ENCODE data around the gene TCOF1. TPM values are rescaled to one million over a fixed set of nuclear protein-coding genes. Genes with fewer than 3 reads are reported as not detected.
A peak's percentile ranks its signal among the peaks of the same experiment; 100 is the strongest.

TCOF1 gene
- total RNA-seq, 4 donors from 2014 or later: 27.4 to 46.0 (median 36.3) TPM

- 87% methylated on average over 2 of the region's 2 CpGs for whole genome bisulfite sequencing
- TF ChIP-seq EP300 (IDR thresholded peaks at IDR 0.05) (no peak), POLR2A (IDR thresholded peaks at IDR 0.05; ENCODE audit: low read depth) (no peak), POLR2AphosphoS5 (IDR thresholded peaks at IDR 0.05) (no peak), CTCF (IDR thresholded peaks at IDR 0.05) (no peak)
- DNase-seq (ENCODE audit: extremely low spot score): no peak
- peaks cover 0 to 12% (median 4%) of the 10 kb centered on the region in 4 donors for H3K36me3 ChIP-seq
- intact Hi-C loops (cut with DNase I): loop anchor here (10.0 kb wide), 1 partner anchor 111 kb away; no protein-coding TSS in a partner anchor
- peaks cover 0 to 5% (median 0%) of the 10 kb centered on the region in 4 donors for H3K27me3 ChIP-seq
- H3K4me3 ChIP-seq: no peak overlapping the region
- H3K4me1 ChIP-seq: peaks cover 15 to 31% (median 25%) of the 10 kb centered on the region in 4 donors
- H3K9me3 ChIP-seq: no peaks in the 10 kb centered on the region
- H3K27ac ChIP-seq (replicated peaks in 1 of 4): no peak overlapping the region
Observed at GRCh38 chr5:150355791-150356190, 1.7 kb upstream of the TCOF1 start.

DNA sequence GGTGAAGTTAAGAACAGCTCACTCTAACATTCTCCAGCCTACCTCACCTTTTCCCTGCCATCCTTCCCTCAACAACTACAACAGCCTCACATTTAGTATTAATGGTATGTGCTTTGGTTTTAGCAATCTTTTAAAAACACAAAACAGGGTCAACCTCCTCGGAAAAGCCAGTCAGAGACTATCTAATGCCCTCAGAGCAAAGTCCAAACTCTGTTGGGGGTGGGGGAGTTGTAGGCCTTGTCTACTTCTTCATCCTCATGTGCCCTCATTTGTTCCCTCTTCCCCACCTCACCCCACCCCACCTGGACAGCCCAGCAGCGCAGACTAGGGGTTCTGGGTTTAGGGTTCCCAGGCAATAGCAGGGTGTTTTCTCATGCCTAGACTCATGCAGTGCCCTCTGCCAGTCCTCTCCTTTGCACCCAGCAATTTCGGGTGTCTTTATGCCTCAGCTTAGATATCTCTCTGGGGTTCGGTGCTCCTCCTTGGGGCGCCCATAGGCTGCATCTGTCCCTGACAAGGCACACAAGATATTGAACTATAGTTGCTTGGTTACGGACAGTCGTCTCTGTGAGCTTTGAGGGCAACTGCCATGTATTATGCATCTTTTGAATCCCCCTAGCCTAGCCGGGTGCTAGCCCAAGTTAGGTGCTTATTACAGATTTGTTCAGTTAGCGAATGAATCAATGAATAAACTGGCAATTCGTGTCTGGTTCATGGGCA, 762 bp upstream of the TCOF1 start:
- DNase-seq (ENCODE audit: extremely low spot score): no peak
- Histone ChIP-seq H3K4me3 (peak overlapping the region; percentile 65 to 94 (median 70)), H3K9me3 (no peaks in the 10 kb centered on the region), H3K27ac (replicated peaks in 1 of 4) (peak overlapping the region in 3 of 4 donors; percentile 56 to 70 (median 64)), H3K36me3 (peaks cover 7 to 22% (median 13%) of the 10 kb centered on the region in 4 donors), H3K27me3 (peaks cover 0 to 5% (median 0%) of the 10 kb centered on the region in 4 donors), H3K4me1 (peaks cover 15 to 26% (median 20%) of the 10 kb centered on the region in 4 donors)
- intact Hi-C loops (cut with DNase I): loop anchor here (10.0 kb wide), 1 partner anchor 112 kb away; no protein-coding TSS in a partner anchor
- WGBS: 61% methylated on average over 10 of the region's 10 CpGs
- TF ChIP-seq POLR2AphosphoS5 (IDR thresholded peaks at IDR 0.05): no peak
- no peak for TF ChIP-seq EP300 (IDR thresholded peaks at IDR 0.05)
- TF ChIP-seq CTCF (IDR thresholded peaks at IDR 0.05): no peak
- TF ChIP-seq POLR2A (IDR thresholded peaks at IDR 0.05; ENCODE audit: low read depth): no peak

GRCh38 chr5:150358261-150359095, 981 bp downstream of the TCOF1 start:
- no peak for DNase-seq (ENCODE audit: extremely low spot score)
- TF ChIP-seq POLR2A (IDR thresholded peaks at IDR 0.05; ENCODE audit: low read depth): no peak
- no peak for TF ChIP-seq CTCF (IDR thresholded peaks at IDR 0.05)
- TF ChIP-seq EP300 (IDR thresholded peaks at IDR 0.05): no peak
- TF ChIP-seq POLR2AphosphoS5 (IDR thresholded peaks at IDR 0.05): no peak
- intact Hi-C loops (cut with DNase I): loop anchor here (10.0 kb wide), 1 partner anchor 114 kb away; no protein-coding TSS in a partner anchor
- WGBS: 54% methylated on average over 22 of the region's 23 CpGs
- Histone ChIP-seq H3K4me3 (peak overlapping the region; percentile 65 to 94 (median 70)), H3K27me3 (peaks cover 0 to 5% (median 0%) of the 10 kb centered on the region in 4 donors), H3K4me1 (peaks cover 15 to 26% (median 20%) of the 10 kb centered on the region in 4 donors), H3K9me3 (no peaks in the 10 kb centered on the region), H3K36me3 (peaks cover 9 to 39% (median 30%) of the 10 kb centered on the region in 4 donors), H3K27ac (replicated peaks in 1 of 4) (peak overlapping the region in 2 of 4 donors; percentile 60 to 64)

- no peak for TF ChIP-seq POLR2A (IDR thresholded peaks at IDR 0.05; ENCODE audit: low read depth)
- Histone ChIP-seq H3K4me1 (peaks cover 15 to 26% (median 20%) of the 10 kb centered on the region in 4 donors), H3K27ac (replicated peaks in 1 of 4) (no peak overlapping the region), H3K9me3 (no peaks in the 10 kb centered on the region), H3K36me3 (peaks cover 34 to 68% (median 59%) of the 10 kb centered on the region in 4 donors), H3K27me3 (peaks cover 0 to 5% (median 0%) of the 10 kb centered on the region in 4 donors), H3K4me3 (no peak overlapping the region)
- intact Hi-C loops (cut with DNase I): no loop called here
- 82% methylated on average over 1 of the region's 1 CpG for WGBS
- no peak for DNase-seq (ENCODE audit: extremely low spot score)
Observed at GRCh38 chr5:150361301-150361700, 3.8 kb downstream of the TCOF1 start.

Data from esophagus muscularis mucosa (tissue), 4 donors.